Glomerular visceral epithelial cell (primary cell): ENCODE data around the gene SINHCAF.
"Not testable (repeated sequence)": the region's sequence is repeated elsewhere in the genome, so short reads cannot be mapped to it uniquely, and the experiment has no call there.

ENCODE experiments used
- DNase-seq: peaks from one replicate; pipeline ENCODE4 v3.0.0-alpha.2; 2016; ENCODE audit errors: extremely low spot score

The SINHCAF gene

DNA sequence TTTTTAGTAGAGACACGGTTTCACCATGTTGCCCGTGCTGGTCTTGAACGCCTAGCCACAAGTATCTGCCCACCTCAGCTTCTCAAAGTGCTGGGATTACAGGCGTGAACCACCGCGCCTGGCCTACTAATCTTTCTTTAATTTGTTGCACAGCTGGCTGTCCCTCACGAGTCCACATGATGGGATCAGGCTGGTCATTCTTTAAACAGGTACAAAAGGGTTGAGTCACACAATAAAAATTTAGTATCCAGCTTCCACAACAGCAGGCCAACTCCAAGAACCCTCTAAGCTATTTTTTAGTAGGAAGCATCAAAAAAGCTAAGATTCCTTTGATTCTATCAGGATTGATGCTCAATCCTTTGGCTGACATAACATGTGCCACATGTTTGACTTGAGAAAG lies 17.8 kb downstream of the SINHCAF start:
- DNase-seq: no peak

DNA sequence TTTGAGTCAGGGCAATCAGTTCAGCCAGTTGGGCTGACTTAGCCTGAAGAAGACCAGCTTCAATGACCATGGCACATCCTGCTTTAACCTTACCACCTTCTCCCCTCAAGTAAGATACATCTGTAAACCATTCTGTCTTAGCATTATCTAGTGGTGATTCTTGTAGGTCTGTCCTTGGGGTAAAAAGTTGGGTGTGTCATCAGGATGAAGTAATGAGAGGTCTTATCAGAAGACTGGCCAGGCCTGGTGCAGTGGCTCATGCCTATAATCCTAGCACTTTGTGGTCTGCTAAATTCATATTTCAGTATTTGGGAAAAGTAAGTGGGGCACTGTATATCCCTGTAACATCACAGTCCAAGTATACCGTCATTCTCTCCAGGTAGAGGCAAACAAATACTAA lies 19.1 kb downstream of the SINHCAF start:
- no peak for DNase-seq

DNA sequence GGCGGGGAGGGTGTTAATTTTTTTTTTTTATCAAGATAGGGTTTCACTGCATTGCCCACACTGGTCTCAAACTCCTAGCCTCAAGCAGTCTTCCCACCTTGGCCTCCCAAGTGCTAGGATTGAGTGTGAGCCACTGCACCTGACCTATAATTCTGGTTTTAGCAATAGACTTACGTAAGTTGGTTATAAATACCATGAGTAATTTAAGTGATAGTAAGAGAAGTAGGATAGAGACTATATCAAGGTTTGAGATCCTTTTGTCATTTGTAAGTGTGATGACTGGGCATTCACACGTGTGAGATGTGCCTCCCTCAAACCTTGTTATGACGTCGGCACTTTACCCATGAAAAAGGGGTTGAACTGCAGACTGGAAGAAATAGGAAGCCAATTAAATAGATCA lies 22.5 kb downstream of the SINHCAF start:
- DNase-seq: no peak

DNA sequence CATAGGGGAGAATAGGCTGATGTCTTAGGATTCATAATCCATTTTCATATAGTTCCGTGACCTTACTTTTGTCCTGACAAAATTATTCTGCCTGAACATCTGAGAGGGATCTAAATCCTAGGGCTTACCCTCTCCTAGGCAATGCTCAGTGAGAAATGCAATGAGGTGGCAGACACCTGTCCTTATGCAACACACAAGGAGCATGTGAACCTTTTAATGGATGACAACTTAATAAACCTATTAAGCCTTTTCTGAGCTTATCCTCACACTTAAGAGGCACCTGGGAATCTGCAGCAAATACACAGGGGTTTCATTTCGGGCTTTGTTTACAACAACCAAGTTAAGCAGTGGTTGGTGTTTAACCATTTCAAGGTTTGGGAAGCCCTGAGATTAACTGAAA lies 24.6 kb downstream of the SINHCAF start:
- DNase-seq: no peak

DNA sequence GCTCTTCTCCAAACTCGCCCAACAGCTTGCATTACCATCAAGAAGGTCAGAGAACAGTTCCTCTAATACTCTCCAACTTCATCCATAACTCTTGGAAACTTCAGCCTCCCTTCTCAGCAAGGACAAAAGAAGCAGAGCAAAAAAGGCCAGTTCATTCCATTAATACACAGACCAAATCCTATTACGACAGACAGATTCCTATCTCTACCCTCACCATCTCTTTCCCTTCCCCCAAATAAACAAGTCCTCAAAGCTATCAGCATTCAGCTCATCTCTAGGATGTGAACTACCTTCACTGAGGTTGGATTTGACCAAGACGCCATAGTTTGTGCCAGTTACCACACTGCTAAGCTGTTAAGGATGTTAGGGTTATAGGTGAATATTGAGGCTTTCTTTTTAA lies 25.2 kb downstream of the SINHCAF start:
- DNase-seq: no peak

DNA sequence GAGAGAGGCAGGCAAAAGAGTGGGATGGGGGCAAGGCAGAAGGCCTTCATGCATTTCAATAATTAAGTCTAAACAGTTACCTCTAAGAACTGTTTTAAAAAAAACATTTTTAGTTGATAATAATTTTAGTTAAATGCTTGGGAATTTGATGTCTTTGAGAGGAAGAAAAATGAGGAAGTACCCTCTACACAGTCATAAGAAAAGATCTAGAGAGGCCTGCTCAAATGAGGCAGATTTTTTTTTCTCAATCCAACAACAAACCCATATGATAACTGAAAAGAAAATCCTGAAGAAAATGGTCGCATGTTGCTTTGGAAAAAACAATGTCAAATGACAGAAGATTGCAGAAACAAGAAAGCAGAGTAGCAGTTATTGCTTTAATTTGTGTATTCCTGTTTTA lies 25.6 kb downstream of the SINHCAF start:
- DNase-seq: no peak

DNA sequence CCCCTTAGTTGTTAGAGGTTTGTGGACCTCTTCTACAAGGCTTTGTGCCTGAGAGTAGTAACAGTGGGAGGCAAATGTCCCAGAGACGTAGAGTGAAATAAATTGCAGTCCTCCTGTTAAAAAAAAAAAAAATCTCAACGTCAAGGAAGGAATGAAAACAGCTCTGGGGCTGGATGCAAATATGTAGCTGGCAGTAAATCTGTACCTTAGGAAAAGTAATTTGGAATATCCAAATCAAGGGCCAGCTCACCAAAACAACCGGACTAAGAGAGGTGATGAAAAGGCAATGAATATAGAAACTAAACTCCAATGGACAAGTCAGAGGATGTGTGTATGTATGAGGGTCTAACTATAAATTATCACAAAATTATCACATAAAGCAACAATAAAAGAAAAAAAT lies 27.0 kb downstream of the SINHCAF start:
- DNase-seq: no peak

DNA sequence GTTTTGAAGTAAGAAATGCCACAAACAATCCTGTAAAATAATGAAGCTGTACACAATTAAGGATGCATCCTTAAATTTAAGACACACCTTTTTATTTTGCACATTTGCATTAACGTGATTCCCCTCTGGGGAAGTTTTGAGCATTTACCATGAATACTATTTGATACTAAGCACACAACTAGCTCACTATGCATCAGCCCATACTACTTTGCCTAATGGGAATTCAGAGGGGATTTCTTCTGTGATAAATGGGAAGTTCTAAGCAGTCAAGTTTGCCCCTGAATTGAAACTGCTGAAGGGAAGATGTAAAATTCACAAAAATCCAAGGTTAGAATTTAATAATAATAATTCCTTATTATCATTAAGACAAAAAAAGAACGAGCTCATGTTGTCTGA lies 27.4 kb downstream of the SINHCAF start:
- DNase-seq: no peak

DNA sequence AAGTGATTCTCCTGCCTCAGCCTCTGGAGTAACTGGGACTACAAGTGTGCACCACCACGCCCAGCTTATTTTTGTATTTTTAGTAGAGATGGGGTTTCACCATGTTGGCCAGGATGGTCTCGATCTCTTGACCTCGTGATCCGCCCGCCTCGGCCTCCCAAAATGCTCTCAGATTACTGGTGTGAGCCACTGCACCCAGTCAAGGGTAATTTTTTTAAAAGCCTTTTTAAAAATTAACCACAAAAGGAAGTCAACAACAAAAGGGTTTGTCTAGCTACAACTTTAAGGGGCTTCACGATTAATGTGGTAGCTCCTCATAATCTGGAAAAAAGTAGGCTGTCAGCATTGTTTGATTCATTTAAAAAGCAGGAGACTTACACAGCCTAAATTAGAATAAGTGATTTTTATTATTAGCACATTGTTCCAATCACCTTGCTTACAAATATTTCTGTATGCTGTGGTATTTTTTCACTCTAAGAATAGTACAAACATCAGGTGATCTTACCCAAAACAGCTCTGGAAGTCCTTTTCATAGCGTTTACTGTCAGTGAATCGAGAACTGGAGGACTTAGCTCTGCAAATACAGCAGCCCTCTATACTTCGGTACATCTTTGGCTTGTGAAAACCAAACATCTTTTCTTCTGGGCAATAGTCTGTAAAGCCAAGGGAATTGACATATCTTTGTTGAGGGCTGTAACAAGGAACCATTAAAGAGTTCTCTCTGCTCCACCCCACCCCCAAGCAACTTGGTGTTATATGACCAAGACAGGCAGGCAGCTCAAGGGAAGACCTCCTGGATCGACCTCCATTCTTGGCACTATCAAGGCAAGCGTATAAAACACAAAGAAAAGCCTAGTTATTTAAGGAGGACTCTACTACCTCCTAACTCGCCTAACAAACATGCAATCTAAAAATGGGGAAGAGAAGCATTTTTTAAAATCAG lies 28.1 kb downstream of the SINHCAF start:
- DNase-seq: no peak

DNA sequence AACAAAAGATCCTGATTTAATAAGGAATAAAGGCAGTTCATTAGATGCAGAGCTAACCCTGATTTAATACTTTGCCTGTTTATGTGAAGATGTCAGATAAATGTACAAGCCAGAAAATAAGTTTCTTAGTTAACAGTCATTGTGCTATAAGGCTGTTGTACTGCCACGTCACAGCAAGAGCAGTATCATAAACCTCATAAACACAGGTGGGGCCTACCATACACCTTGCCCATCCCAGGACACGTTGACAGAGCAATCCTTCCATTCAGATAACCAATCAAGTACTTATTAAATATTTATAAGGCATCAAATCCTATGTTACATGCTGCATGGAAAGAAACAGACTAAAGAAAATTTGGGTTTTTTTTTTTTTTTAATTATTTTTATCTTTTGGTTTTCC lies 36.5 kb downstream of the SINHCAF start:
- no peak for DNase-seq

DNA sequence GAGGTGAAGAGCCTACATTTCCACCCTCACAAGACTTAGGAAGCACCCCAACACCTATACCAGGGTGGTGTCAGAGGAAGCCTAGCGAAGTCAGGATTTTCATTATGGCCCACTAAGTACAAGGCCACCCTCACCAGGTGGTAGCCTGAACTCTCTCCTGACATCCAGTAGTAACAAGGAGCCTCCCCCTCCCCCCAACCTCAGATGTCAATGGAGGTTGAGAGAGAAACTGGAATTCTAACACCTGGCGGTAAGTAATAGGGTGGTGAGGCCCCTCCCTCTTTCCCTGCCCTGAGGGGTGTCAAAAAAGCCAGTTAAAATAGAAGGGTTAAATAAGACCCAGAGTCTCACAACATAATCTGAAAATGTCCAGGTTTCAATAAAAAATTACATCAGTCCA lies 37.6 kb downstream of the SINHCAF start:
- DNase-seq: no peak

DNA sequence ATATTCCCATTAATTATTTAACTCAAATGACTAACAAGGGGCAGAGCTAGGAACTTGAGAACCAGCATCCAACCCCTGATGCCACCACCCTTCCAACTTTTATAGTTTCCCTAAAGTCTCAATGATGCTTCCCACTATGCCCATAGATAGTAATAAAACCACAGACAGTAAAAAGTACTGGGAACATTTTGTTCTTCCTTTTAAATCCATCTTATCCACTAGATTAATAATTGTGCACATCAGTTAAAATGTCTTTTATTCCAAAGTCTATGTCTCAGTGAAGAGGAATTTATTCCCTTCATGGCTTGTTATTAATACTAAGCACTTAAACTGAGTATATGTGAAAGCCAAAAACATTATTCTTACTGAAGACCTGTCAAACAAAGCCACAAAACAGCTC lies 45.8 kb downstream of the SINHCAF start:
- no peak for DNase-seq

DNA sequence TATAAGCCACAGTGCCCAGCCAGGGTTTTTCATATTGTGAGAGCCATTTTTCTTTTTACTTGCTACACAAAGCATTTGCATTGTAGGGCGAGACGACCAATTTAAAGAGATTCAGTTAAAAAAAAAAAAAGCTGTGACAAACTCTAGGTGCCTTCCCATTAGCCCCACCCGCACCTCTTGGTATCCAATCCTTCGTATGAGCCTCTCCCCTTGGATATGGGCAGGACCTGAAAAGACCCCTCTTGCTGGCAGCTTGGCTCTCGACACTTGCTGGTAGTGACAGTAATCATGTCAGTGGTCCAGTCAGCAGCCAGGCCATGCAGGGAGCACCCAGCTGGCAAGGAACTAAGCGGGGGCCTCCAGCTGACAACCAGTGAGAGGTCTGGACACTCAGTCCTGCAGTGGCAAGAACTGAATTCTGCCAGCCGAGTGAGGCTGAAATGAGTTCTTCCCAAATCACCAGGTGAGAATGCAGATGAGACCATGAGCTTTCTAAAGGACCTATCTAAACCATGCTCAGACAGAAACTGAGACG lies 46.5 kb downstream of the SINHCAF start:
- no peak for DNase-seq

DNA sequence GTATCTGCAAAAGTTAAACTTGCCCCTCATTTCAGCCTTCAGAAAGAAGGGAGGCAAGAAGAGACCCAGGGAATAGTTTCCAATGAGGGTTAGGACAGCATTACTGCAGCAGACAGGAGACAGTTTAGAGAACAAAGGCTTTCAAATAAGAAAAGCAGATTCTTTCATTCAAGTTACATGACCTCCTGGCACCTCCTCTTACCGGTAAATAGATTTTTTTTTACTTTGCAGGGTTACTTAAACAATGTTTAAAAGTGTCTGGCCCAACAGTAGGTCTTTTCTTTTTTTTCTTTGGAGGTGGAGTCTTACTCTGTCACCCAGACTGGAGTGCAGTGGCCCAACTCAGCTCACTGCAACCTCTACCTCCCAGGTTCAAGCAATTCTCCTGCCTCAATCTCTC lies 47.1 kb downstream of the SINHCAF start:
- DNase-seq: no peak

DNA sequence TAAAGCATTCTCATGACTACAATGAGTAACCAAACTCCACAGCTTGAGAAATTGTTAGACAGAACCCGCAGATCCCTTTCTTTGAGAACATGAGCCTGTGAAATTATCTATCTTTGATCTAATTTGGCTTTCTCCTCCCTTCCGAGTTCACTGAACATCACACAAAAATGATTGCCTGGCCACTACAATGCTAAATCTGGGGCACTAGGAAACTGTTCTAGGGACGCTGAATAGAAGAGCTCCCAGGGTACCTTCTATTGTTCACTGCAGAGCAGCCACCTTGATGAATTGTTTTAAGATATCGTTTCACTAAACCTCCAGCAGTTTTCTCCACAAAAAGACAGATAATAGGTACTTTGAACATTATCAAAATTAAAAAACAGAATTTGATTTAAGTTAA lies 47.5 kb downstream of the SINHCAF start:
- no peak for DNase-seq

DNA sequence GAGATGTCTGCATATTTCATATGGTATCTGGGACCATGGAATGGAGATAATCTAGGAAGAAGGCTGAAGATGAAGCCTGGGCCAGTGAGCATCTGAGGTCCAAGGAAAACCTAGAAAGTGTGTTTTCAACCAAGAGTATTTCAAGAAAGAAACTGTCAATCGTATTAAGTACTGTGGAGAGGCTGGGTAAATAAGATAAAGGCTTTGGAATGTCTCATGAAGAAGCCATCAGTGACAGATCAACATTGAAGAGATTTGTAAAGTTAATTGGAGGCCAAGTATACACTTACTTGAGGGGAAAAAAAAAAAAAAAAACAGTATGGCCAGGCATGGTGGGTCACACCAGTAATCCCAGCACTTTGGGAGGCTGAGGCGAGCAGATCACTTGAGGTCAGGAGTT lies 48.9 kb downstream of the SINHCAF start:
- DNase-seq: no peak

DNA sequence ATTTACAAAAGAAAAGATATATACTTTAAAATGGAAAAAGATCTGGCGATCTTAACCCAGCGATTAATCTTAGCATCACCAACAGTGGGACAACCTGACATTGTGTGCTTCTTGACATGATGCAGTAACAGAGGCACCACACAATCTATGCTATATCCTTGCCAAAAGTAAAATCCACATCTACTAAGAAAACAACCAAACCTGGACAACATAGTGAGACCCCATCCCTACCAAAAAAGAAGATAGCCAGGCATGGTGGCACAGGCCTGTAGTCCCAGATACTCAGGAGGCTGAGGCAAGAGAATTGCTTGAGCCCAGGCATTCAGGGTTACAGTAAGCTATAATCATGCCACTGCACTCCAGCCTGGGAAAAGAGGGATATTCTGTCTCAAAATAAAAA lies 50.5 kb downstream of the SINHCAF start:
- no peak for DNase-seq

DNA sequence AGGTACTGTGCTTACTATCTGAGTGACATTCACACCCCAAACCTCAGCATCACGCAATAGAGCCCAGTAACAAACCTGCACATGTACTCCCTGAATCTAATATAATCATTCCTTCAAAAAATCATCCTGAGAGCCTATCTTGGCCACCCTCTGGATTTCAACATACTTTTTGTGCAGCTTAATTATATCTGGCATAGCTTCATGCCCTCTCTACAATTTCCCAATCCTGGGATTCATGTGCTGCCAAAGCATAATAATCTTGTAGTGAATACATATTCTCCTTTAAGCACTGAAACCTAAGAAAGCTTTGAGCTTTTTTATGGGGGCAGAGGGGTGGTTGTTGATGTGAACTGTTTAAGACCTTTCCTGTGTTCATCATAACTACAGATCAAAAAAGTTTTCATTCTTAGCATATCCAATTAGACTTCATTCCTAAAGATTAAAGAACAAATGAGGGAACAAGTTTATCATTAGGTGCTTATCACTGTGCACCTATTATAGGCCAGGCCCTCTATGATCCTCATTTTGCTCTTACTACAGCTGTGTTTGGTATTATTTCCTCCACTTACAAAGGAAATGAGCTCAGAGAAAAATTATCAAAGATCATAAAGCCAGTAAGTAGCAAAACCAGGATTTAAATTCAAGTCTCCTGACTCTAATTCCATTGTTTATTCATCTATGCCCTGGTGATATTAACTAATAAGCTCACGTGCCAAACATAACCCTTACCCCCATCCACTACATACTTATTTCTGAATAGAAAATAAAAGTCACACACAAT lies 51.2 kb downstream of the SINHCAF start:
- no peak for DNase-seq

DNA sequence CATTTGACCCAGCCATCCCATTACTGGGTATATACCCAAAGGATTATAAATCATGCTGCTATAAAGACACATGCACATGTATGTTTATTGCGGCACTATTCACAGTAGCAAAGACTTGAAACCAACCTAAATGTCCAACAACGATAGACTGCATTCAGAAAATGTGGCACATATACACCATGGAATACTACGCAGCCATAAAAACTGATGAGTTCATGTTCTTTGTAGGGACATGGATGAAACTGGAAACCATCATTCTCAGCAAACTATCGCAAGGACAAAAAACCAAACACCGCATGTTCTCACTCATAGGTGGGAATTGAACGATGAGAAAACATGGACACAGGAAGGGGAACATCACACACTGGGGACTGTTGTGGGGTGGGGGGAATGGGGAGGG lies 52.2 kb downstream of the SINHCAF start:
- not testable (repeated sequence) for DNase-seq

DNA sequence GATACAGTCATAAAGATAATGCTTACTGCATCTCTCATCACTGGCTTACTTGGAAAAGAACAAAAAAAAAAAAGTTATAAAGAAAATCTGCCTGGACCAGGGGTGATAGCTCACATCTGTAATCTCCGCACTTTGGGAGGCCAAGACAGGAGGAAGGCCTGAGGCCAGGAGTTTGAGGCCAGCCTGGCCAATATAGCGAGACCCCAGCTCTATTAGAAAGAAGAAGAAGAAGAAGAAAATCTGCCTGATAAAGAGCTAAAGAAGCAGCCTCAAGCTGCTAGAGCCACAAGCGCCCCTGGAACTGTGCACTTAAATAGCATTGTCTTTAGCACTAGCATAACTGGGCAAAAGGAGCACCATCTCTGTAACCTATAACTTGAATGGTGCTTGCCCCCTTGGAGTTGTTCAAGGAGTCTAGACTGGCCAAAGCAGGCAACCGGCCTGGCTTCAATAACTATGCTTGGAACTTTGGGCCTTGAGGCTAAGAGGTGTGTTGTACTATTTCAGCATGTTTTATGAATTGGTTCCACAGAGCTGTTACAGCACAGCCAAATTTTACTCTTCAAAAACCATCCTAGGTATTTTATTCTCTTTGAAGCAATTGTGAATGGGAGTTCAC lies 53.2 kb downstream of the SINHCAF start:
- DNase-seq: no peak

DNA sequence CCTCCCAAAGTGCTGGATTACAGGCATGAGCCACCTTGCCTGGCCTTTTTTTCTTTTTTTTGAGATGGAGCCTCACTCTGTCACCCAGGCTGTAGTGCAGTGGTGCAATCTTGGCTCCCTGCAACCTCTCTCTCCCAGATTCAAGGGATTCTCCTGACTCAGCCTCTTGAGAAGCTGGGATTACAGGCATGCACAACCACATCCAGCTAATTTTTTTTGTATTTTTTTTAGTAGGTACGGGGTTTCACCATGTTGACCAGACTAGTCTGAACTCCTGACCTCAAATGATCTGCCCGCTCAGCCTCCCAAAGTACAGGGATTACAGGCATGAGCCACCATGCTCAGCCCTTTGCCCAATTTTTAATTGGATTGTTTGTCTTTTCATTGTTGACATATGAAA lies 58.0 kb downstream of the SINHCAF start:
- no peak for DNase-seq

DNA sequence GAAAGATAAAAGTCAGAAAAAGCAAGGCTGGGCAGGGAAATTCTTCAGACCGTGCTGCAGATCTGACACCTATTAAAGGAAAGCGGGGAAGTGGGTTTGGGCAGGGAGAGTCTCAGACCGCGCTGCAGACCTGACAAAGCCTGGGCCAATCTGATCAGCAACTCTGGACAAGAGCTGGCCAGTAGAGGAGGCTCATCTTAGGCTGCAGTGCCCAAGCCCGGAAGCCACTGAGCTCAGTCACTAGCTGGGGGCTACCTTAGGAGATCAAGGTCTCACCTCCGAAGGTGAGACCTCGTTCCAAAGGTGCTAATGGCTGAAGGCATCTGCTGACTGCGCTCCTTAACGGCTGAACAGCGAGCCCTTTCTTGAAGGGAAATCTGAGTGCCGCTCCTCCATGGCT lies 60.2 kb downstream of the SINHCAF start:
- DNase-seq: no peak
